Measurements from ENCODE around the gene NOC2L. TPM values are rescaled to one million over a fixed set of nuclear protein-coding genes. Genes with fewer than 3 reads are reported as not detected.

NOC2L gene
- total and polyA plus RNA-seq, 9 of the 15 experiments (the other 6 are each of a cell fraction or from before 2014, with no cell fraction given) = 4.0 to 410 (median 200) TPM

GRCh38 chr1:960363-961131 lies 1.5 kb upstream of the NOC2L start, which contains the start of gene KLHL17:
Gene KLHL17, plus strand, starts transcription at chr1:960584. Its CDS starts 110 bp downstream, at chr1:960694.
- BruUV-seq (replicated peaks) = no TSS peak
- ChIA-PET POLR2A (interaction anchor here (1.3 kb wide), 1 partner anchor 41 kb away, joined by 3 read pairs; no protein-coding TSS in a partner anchor), CTCF (ENCODE audit: low intra/inter-chr PET ratio) (no interaction called here)
- Histone ChIP-seq H3K4me2 (ENCODE audit: insufficient read depth, low read length) (peak within 1 kb of the TSS; percentile 79), H3K27ac (ENCODE audit: extremely low read depth, low read depth, low read length) (peak within 1 kb of the TSS; percentile 71; the same call in 2 of the 3 replicates), H3K9me3 (replicated peaks; ENCODE audit: control insufficient read depth, insufficient read depth, low read depth, low read length) (no peaks in the 10 kb centered on the region), H2AFZ (ENCODE audit: low read depth, low read length) (peak within 1 kb of the TSS; percentile 69), H3K36me3 (ENCODE audit: control insufficient read depth, insufficient read depth, low read length) (peaks cover 61% of the 10 kb centered on the region), H3K4me1 (replicated peaks in 1 of 2; ENCODE audit: control insufficient read depth in 2 of 2, insufficient read depth in 2 of 2, low read length in 2 of 2) (peaks cover 13 to 78% of the 10 kb centered on the region in 2 experiments), H3K4me3 (peak within 1 kb of the TSS; percentile 88), H3K27me3 (ENCODE audit: control insufficient read depth in 2 of 2, insufficient read depth in 2 of 2, low read length in 2 of 2) (no peaks in the 10 kb centered on the region), H3K9me1 (ENCODE audit: control insufficient read depth, insufficient read depth, low read length) (no peaks in the 10 kb centered on the region), H4K20me1 (replicated peaks; ENCODE audit: control insufficient read depth, insufficient read depth, low read length) (peaks cover 7% of the 10 kb centered on the region), H3K9ac (ENCODE audit: insufficient read depth in 1 of 2, low read depth in 2 of 2, low read length in 2 of 2) (peak within 1 kb of the TSS; percentile 68 to 94), H3K79me2 (ENCODE audit: control insufficient read depth, insufficient read depth, low read length) (peaks cover 46% of the 10 kb centered on the region)
- in situ Hi-C loops (cut with MboI) = no loop called here
- intact Hi-C loops (cut with micrococcal nuclease) = no loop called here
- WGBS (ENCODE audit: insufficient coverage, low coverage, missing lambda C conversion rate) = under 1% methylated on average over 44 of the region's 109 CpGs
- peak; percentile 73 for FAIRE-seq
- peak; percentile 82 for ATAC-seq
- peak; percentile 85 to 92 (median 88) for DNase-seq (ENCODE audit: extremely low read depth in 1 of 4, low spot score in 3 of 4)
- TF ChIP-seq MTA2 (IDR thresholded peaks at IDR 0.05; ENCODE audit: low read depth) (no peak), CBFB (CRISPR knock-in tag; IDR thresholded peaks at IDR 0.05) (no peak), POLR3G (IDR thresholded peaks at IDR 0.05; ENCODE audit: extremely low read depth, insufficient read length, insufficient replicate concordance) (no peak), ERF (CRISPR knock-in tag; IDR thresholded peaks at IDR 0.05) (peak; percentile 84), MAZ (CRISPR knock-in tag; conservative IDR thresholded peaks at IDR 0.05 in 1 of 2, IDR thresholded peaks at IDR 0.05 in 1 of 2) (peak; percentile 97 to 98), YY1 (IDR thresholded peaks at IDR 0.05; ENCODE audit: borderline replicate concordance in 1 of 3, control insufficient read depth in 1 of 3, extremely low read depth in 1 of 3, insufficient read depth in 3 of 3, insufficient read length in 1 of 3, insufficient replicate concordance in 2 of 3, low read depth in 1 of 3, low read length in 2 of 3) (peak in 2 of 3 experiments; percentile 50 to 52), SAFB (IDR thresholded peaks at IDR 0.05; ENCODE audit: borderline replicate concordance, low read depth, low read length) (peak; percentile 81), SIRT6 (IDR thresholded peaks at IDR 0.05; ENCODE audit: low read depth, low read length) (no peak), HMGN3 (IDR thresholded peaks at IDR 0.05; ENCODE audit: borderline replicate concordance, extremely low read depth, insufficient read length, low read depth, low read length) (peak; percentile 62), ZBTB8A (IDR thresholded peaks at IDR 0.05; ENCODE audit: partially characterized antibody) (no peak), BCOR (IDR thresholded peaks at IDR 0.05) (peak; percentile 85), ZNF740 (CRISPR knock-in tag; IDR thresholded peaks at IDR 0.05) (0 out of 2 replicates have a peak, but pooled peaks have one; percentile 25), ZNF740 (tag; IDR thresholded peaks at IDR 0.05) (no peak), TOE1 (IDR thresholded peaks at IDR 0.05; ENCODE audit: borderline replicate concordance) (peak; percentile 67), TOE1 (CRISPR knock-in tag; IDR thresholded peaks at IDR 0.05; ENCODE audit: borderline replicate concordance, low read depth) (no peak)
- TF ChIP-seq, protein P1, sequence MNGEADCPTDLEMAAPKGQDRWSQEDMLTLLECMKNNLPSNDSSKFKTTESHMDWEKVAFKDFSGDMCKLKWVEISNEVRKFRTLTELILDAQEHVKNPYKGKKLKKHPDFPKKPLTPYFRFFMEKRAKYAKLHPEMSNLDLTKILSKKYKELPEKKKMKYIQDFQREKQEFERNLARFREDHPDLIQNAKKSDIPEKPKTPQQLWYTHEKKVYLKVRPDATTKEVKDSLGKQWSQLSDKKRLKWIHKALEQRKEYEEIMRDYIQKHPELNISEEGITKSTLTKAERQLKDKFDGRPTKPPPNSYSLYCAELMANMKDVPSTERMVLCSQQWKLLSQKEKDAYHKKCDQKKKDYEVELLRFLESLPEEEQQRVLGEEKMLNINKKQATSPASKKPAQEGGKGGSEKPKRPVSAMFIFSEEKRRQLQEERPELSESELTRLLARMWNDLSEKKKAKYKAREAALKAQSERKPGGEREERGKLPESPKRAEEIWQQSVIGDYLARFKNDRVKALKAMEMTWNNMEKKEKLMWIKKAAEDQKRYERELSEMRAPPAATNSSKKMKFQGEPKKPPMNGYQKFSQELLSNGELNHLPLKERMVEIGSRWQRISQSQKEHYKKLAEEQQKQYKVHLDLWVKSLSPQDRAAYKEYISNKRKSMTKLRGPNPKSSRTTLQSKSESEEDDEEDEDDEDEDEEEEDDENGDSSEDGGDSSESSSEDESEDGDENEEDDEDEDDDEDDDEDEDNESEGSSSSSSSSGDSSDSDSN (IDR thresholded peaks at IDR 0.05; ENCODE audit: borderline replicate concordance in 1 of 2, low read depth in 2 of 2, low read length in 2 of 2) = 0 out of 4 replicates have a peak, but pooled peaks of 1 of the 2 experiments have one; percentile 39
